ENCODE results near the gene ZDHHC21. TPM values are rescaled to one million over a fixed set of nuclear protein-coding genes. Genes with fewer than 3 reads are reported as not detected.

The ZDHHC21 gene
- total and polyA plus RNA-seq, 2 of the 8 experiments (the other 6 are each of a cell fraction or from before 2014, with no cell fraction given), result 1.9 to 6.0 TPM

GRCh38 chr9:14733133-14733532 is 39.9 kb upstream of the ZDHHC21 start (continued):
- no peak for TF ChIP-seq CHD7 (IDR thresholded peaks at IDR 0.05; ENCODE audit: insufficient replicate concordance, low read length)
- TF ChIP-seq PHF8 (conservative IDR thresholded peaks at IDR 0.05; ENCODE audit: low read depth, low read length), result no peak
- no peak for TF ChIP-seq CHD1 (IDR thresholded peaks at IDR 0.05; ENCODE audit: low read depth, low read length)
- TF ChIP-seq RXRA (IDR thresholded peaks at IDR 0.05; ENCODE audit: insufficient read depth, low read depth, low read length), result no peak
